HFF-Myc (cell line): Measurements from ENCODE around the gene TLR5.

ENCODE experiments used
- DNase-seq: peaks from one replicate; pipeline ENCODE4 v3.0.0-alpha.2; 2011; ENCODE audit warnings: low read depth; ENCODE audit errors: extremely low read depth
- H3K4me3 ChIP-seq: replicated peaks from 2 replicates; pipeline ENCODE4 v1.5.1; 2011; ENCODE audit warnings: low read depth, mild to moderate bottlenecking, control low read depth, low read length
- CTCF ChIP-seq: IDR thresholded peaks from 2 replicates; pipeline ENCODE4 v1.5.1; 2012; ENCODE audit warnings: mild to moderate bottlenecking, low read depth, low read length, control low read depth; ENCODE audit errors: missing control alignments

TLR5 gene

GRCh38 chr1:223066415-223066814 lies 76.6 kb downstream of the TLR5 start:
- TF ChIP-seq CTCF: no peak
- no peak for DNase-seq
- no peak overlapping the region for H3K4me3 ChIP-seq

DNA sequence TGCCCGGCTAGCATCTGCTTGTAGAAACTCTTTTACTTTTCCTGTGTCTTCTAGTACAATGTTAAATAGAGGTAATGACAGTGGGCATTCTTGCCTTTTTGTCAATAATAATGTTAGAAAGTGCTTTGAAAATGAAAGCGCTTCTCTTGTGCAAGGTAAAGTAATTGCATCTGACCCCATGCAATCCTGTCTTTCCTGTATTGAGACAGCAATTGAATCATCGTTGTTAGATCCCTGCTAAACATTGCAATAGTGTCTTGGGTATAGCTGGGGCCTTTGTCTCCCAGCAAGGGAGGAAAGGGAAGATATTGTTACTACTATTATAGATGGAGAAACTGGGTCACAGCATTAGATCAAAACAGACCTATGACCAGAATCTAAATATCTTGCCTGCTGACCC lies 80.9 kb downstream of the TLR5 start:
- no peak for TF ChIP-seq CTCF
- DNase-seq: no peak
- no peak overlapping the region for H3K4me3 ChIP-seq

DNA sequence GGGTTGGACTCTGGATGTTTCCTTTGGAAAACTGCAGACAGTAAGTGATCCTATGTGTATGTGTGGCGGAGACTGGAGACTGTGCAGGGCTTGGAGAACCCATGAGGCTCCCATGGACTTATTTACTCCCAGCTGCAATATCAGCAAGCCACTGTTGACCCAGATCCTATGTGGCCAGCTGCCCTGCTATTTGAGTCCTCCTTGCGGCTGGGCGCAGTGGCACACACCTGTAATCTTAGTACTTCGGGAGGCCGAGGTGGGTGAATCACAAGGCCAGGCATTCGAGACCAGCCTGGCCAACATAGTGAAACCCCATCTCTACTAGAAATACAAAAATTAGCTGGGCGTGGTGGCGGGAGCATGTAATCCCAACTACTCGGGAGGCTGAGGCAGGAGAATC lies 83.5 kb downstream of the TLR5 start:
- no peak overlapping the region for H3K4me3 ChIP-seq
- no peak for DNase-seq
- no peak for TF ChIP-seq CTCF
